Measurements from ENCODE around the gene CEP68.

DNA sequence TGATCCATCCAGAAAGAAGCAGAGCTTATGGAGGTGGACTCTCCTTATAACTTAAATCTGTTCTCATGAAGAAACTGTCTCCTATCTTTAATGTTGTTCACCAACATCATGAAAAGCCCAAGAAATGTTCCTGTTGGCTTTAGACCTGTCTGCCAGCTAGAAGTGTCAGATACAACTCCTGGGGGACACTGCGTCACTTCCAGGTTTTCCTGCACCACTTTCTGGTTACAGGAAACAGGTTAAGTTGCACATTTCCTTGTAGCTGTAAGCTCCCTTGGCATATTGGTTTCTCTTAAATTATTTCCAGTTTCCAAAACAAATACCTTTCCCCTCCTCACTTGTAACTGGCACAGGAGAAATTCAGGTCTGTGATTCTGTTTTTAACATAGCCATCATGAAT lies 2.9 kb downstream of the CEP68 start:
- TF ChIP-seq GATA3 (IDR thresholded peaks at IDR 0.05; ENCODE audit: low read depth, low read length) (no peak), GATA2 (IDR thresholded peaks at IDR 0.05; ENCODE audit: low read depth, low read length) (no peak)
